Gastrocnemius medialis (tissue), 4 donors: ENCODE results near the gene OR6J1. TPM values are rescaled to one million over a fixed set of nuclear protein-coding genes. Genes with fewer than 3 reads are reported as not detected.

Experiments
- ATAC-seq, 2 donors: fragments of 150-250 bp; one replicate each; pipeline ENCODE4 v1.9.1; 2016
- DNase-seq, 2 donors: peaks; one replicate each; pipeline ENCODE4 v3.0.0-alpha.2; 2019
- H3K27ac ChIP-seq, 4 donors: fragments of 200-600 bp; sonication (generic); 1 replicate in 1 of 4; 2 replicates in 3 of 4; pipeline ENCODE4 v1.5.1; 2016 to 2018; ENCODE audit warnings: mild to moderate bottlenecking in 2 of 4, moderate library complexity in 1 of 4
- H3K27me3 ChIP-seq, 3 donors: fragments of 200-600 bp; sonication (generic) in 2 of 3; 1 replicate in 1 of 3; 2 replicates in 2 of 3; pipeline versions ENCODE4 v1.5.1 to v1.6.0; 2016 to 2019; ENCODE audit warnings: mild to moderate bottlenecking in 1 of 3, moderate library complexity in 1 of 3
- H3K36me3 ChIP-seq, 2 donors: fragments of 200-600 bp; sonication (generic) in 1 of 2; one replicate each; pipeline ENCODE4 v1.5.1; 2017 to 2018
- H3K4me1 ChIP-seq, 2 donors: fragments of 200-600 bp; sonication (generic) in 1 of 2; one replicate each; pipeline ENCODE4 v1.5.1; 2016 to 2017; ENCODE audit warnings: mild to moderate bottlenecking in 2 of 2
- H3K4me3 ChIP-seq, 4 donors: fragments of 200-600 bp; sonication (generic) in 3 of 4; 1 replicate in 1 of 4; 2 replicates in 3 of 4; pipeline ENCODE4 v1.5.1; 2016 to 2019; ENCODE audit warnings: mild to moderate bottlenecking in 2 of 4
- H3K9me3 ChIP-seq, 3 donors: fragments of 200-600 bp; sonication (generic) in 2 of 3; 1 replicate in 1 of 3; 2 replicates in 2 of 3; pipeline ENCODE4 v1.5.1; 2016 to 2019
- CTCF ChIP-seq, 5 experiments: fragments of 450-650 bp in 3 of 5; fragments of 200-600 bp in 2 of 5; sonication (generic) in 2 of 5; IDR thresholded peaks in 4 of 5; conservative IDR thresholded peaks in 1 of 5; 1 replicate in 4 of 5; 2 replicates in 1 of 5; pipeline ENCODE4 v1.5.1; 2016 to 2019; ENCODE audit warnings: antibody characterized with exemption in 5 of 5, mild to moderate bottlenecking in 3 of 5, moderate library complexity in 3 of 5
- POLR2A ChIP-seq, 2 donors: fragments of 450-650 bp; IDR thresholded peaks; one replicate each; pipeline ENCODE4 v1.6.1; 2017; ENCODE audit warnings: antibody characterized with exemption in 2 of 2, mild to moderate bottlenecking in 2 of 2, moderate library complexity in 2 of 2
- in situ Hi-C, 4 donors: fragments of 200-750 bp; cut with MboI; loops; one replicate each; pipeline versions ENCODE4 v1.15.0 to v1.8.0; 2017; ENCODE audit warnings: low sequenced_read_pairs in 4 of 4
- intact Hi-C: fragments of 100-400 bp; cut with DNase I; formaldehyde crosslinking; loops from one replicate; pipeline ENCODE4 v1.15.1; 2023; ENCODE audit warnings: low total_unique reads
- total RNA-seq, 4 donors: library from RNA; depleted of rRNA; stranded (reverse); fragments of >200 nt; gene quantifications; one replicate each; pipeline versions ENCODE4 v1.1.0 to v1.2.3, GENCODE V29; 2016

Gene OR6J1
- total RNA-seq, 4 donors from 2014 or later: not detected

- Histone ChIP-seq H3K4me3 (no peak overlapping the region), H3K27ac (no peak overlapping the region), H3K36me3 (no peaks in the 10 kb centered on the region), H3K4me1 (no peaks in the 10 kb centered on the region), H3K9me3 (no peaks in the 10 kb centered on the region), H3K27me3 (no peaks in the 10 kb centered on the region)
- TF ChIP-seq CTCF (IDR thresholded peaks at IDR 0.05 in 4 of 5, conservative IDR thresholded peaks at IDR 0.05 in 1 of 5) (no peak), POLR2A (IDR thresholded peaks at IDR 0.05) (no peak)
- in situ Hi-C loops: no loop called here
- ATAC-seq (no peak), DNase-seq (no peak)
- intact Hi-C loops: no loop called here
Observed at GRCh38 chr14:22634233-22634900, 9.8 kb downstream of the OR6J1 start.

GRCh38 chr14:22630486-22630885, 13.7 kb downstream of the OR6J1 start:
- DNase-seq: no peak
- Histone ChIP-seq H3K9me3 (no peaks in the 10 kb centered on the region), H3K4me1 (no peaks in the 10 kb centered on the region), H3K27me3 (no peaks in the 10 kb centered on the region), H3K4me3 (no peak overlapping the region), H3K36me3 (no peaks in the 10 kb centered on the region), H3K27ac (no peak overlapping the region)
- in situ Hi-C loops: no loop called here
- TF ChIP-seq CTCF (IDR thresholded peaks at IDR 0.05 in 4 of 5, conservative IDR thresholded peaks at IDR 0.05 in 1 of 5) (no peak), POLR2A (IDR thresholded peaks at IDR 0.05) (no peak)
- ATAC-seq: no peak
- intact Hi-C loops: no loop called here

DNA sequence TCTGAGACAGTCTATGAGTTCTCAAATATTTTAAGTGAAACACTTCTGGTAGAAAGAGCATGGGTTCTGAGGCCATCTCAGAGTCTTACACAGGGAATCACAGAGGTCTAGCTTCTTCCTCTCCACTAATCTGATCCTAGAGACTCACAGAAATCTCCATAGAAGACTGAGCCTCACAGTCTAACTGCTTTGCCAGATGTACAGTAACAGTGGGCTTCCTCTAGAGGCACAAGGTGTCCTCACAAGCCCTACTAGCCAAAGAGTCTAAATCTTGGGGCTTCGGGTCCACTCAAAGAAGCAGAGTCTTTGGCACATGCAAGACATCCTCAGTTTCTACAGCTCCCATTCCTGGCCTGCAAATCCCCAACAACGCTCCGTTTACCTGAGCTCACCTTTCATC, 14.1 kb downstream of the OR6J1 start:
- TF ChIP-seq POLR2A (IDR thresholded peaks at IDR 0.05) (no peak), CTCF (IDR thresholded peaks at IDR 0.05 in 4 of 5, conservative IDR thresholded peaks at IDR 0.05 in 1 of 5) (no peak)
- Histone ChIP-seq H3K9me3 (no peaks in the 10 kb centered on the region), H3K4me3 (no peak overlapping the region), H3K36me3 (no peaks in the 10 kb centered on the region), H3K4me1 (no peaks in the 10 kb centered on the region), H3K27me3 (no peaks in the 10 kb centered on the region), H3K27ac (no peak overlapping the region)
- intact Hi-C loops: no loop called here
- ATAC-seq: no peak
- in situ Hi-C loops: no loop called here
- no peak for DNase-seq

- intact Hi-C loops: no loop called here
- TF ChIP-seq POLR2A (IDR thresholded peaks at IDR 0.05) (no peak), CTCF (IDR thresholded peaks at IDR 0.05 in 4 of 5, conservative IDR thresholded peaks at IDR 0.05 in 1 of 5) (no peak)
- ATAC-seq: no peak
- no peak for DNase-seq
- Histone ChIP-seq H3K36me3 (no peaks in the 10 kb centered on the region), H3K9me3 (no peaks in the 10 kb centered on the region), H3K4me1 (no peaks in the 10 kb centered on the region), H3K4me3 (no peak overlapping the region), H3K27ac (no peak overlapping the region), H3K27me3 (no peaks in the 10 kb centered on the region)
- in situ Hi-C loops: no loop called here
Observed at GRCh38 chr14:22629361-22629760, 14.8 kb downstream of the OR6J1 start.
